Measurements from ENCODE around the gene STPG2.
A peak's percentile ranks its signal among the peaks of the same experiment; 100 is the strongest.
"Not testable (repeated sequence)": the region's sequence is repeated elsewhere in the genome, so short reads cannot be mapped to it uniquely, and the experiment has no call there.

STPG2 gene

DNA sequence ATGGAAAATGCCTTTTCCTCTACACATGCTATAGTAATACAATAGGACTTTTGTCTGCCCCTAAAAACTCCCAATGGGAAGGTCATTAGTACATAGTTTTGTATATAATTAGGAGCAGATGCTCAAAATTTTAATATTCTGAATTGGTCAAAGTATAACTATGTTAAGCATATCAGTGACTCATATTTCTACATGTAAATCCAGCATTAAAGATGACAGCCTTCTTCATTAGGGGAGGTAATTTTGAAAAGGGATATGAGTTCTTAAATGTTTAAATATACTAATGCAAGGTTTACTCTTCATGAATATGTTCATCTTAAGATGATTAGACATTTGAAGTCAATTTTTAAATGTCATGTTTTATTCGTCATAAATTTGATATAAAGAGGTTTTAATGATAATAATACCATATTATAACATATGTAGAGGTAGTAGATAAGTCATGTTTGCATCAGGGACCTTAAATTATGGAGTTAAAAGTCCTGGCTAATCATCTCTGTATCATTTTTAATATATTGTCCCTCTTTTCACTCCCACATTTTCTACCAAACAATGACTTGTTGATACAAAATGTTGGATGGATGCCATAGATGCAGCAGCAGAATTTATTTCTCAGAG is 218.8 kb downstream of the STPG2 start:
- DNase-seq (ENCODE audit: low read depth), result no peak
- TF ChIP-seq, protein P1, sequence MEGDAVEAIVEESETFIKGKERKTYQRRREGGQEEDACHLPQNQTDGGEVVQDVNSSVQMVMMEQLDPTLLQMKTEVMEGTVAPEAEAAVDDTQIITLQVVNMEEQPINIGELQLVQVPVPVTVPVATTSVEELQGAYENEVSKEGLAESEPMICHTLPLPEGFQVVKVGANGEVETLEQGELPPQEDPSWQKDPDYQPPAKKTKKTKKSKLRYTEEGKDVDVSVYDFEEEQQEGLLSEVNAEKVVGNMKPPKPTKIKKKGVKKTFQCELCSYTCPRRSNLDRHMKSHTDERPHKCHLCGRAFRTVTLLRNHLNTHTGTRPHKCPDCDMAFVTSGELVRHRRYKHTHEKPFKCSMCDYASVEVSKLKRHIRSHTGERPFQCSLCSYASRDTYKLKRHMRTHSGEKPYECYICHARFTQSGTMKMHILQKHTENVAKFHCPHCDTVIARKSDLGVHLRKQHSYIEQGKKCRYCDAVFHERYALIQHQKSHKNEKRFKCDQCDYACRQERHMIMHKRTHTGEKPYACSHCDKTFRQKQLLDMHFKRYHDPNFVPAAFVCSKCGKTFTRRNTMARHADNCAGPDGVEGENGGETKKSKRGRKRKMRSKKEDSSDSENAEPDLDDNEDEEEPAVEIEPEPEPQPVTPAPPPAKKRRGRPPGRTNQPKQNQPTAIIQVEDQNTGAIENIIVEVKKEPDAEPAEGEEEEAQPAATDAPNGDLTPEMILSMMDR (IDR thresholded peaks at IDR 0.05; ENCODE audit: control insufficient read depth, extremely low read depth, insufficient read depth), result no peak

DNA sequence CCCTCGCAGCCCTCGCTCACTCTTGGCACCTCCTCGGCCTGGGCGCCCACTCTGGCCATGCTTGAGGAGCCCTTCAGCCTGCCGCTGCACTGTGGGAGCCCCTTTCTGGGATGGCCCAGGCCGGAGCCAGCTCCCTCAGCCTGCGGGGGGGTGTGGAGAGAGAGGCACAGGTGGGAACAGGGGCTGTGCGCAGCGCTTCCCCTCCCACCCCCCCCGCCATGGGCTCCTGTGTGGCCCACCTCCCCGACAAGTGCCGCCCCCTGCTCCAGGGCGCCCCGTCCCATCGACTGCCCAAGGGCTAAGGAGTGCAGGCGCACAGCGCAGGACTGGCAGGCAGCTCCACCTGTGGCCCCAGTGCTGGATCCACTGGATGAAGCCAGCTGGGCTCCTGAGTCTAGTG is 220.2 kb downstream of the STPG2 start:
- TF ChIP-seq, protein P1 (IDR thresholded peaks at IDR 0.05; ENCODE audit: control insufficient read depth, extremely low read depth, insufficient read depth), result no peak
- no peak for DNase-seq (ENCODE audit: low read depth)
- H3K4me3 ChIP-seq (ENCODE audit: low read depth, low read length), result no peak overlapping the region

More for the DNA sequence above, 218.8 kb downstream of the STPG2 start:
- H3K4me3 ChIP-seq (ENCODE audit: low read depth, low read length), result no peak overlapping the region

DNA sequence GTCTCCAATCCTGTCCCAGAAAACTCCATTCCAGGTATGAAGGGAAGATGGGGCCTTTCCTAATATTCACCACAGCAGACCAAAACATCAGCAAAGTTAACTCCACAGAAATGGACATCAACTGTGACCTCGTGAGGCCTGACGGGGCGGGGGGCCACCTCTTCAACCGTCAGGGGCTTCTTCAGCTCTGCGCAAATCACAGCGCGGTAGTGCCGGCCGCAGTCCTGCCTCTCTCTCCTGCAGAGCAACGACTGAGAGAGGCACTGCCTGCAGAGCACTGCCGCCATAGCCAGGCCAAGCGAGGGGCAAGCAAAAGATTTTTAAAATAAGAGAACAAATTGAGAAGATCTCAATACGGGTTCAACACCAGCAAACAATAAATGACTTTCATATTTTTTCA is 226.2 kb downstream of the STPG2 start:
- no peak for DNase-seq (ENCODE audit: low read depth)
- H3K4me3 ChIP-seq (ENCODE audit: low read depth, low read length), result no peak overlapping the region
- TF ChIP-seq, protein P1 (IDR thresholded peaks at IDR 0.05; ENCODE audit: control insufficient read depth, extremely low read depth, insufficient read depth), result no peak

DNA sequence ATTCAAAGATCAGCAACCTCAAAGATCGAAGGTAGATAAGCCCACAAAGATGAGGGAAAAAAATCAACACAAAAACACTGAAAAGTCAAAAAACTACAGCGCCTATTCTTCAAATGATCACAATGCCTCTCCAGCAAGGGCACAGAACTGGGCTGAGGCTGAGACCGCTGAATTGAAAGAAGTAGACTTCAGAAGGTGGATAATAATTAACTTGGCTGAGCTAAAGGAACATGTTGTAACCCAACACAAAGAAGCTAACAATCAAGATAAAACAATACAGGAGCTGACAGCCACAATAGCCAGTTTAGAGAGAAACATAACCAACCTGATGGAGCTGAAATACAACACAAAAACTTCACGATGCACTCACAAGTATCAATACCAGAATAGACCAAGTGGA is 231.1 kb downstream of the STPG2 start:
- no peak overlapping the region for H3K4me3 ChIP-seq (ENCODE audit: low read depth, low read length)
- no peak for DNase-seq (ENCODE audit: low read depth)
- TF ChIP-seq, protein P1 (IDR thresholded peaks at IDR 0.05; ENCODE audit: control insufficient read depth, extremely low read depth, insufficient read depth), result no peak

DNA sequence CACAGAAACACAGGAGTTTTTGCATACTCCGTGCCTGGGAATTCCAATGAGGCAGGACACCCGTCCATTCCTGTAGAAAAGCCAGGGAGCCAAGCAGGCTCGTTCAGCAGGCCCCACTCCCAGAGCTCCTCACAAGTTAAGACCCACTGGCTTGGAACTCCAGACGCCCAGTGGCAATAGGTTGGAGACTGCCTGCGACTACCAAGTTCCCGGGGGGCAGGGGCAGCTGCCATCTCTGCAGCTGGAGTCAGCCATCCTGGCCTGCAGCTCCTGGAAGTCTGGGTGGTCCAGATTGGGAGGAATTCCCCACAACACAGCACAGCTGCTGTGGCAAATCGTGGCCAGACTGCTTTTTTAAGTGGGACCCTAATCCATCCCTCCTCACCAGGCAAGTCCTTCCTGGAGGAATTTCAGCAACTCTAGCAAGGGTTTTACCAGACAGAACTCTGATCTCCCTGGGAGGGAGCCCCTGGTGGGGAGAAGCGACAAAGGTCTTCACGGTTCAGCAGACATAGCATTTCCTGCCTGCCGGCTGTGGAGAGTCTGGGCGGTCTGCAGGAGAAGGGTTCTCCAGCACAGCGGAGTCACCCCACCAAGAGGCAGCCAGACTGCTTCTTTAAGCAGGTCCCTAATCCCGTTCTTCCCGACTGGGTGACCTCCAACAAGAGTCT is 231.9 kb downstream of the STPG2 start:
- TF ChIP-seq, protein P1 (IDR thresholded peaks at IDR 0.05; ENCODE audit: control insufficient read depth, extremely low read depth, insufficient read depth), result no peak
- H3K4me3 ChIP-seq (ENCODE audit: low read depth, low read length), result no peak overlapping the region
- no peak for DNase-seq (ENCODE audit: low read depth)

DNA sequence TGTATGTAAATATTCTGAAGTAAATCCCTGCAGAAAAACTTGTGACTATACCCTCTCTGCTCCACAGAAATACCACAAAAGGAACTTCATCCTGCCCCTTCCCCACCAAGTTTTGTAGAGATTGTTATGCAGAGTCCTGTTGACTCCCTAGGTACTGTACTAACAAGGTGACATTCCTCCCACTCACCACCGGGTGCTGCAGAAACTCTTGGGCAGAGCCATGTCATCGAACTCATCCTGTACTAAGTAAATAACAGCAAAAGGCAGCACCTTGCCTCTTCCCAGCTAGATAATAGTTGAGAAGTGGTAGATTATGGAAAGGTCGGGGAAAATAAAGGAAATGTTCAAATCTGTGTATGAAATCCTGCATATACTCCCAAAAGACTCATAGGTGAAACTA is 233.3 kb downstream of the STPG2 start:
- TF ChIP-seq, protein P1 (IDR thresholded peaks at IDR 0.05; ENCODE audit: control insufficient read depth, extremely low read depth, insufficient read depth), result peak; percentile 26
- DNase-seq (ENCODE audit: low read depth), result peak; percentile 1
- H3K4me3 ChIP-seq (ENCODE audit: low read depth, low read length), result no peak overlapping the region

DNA sequence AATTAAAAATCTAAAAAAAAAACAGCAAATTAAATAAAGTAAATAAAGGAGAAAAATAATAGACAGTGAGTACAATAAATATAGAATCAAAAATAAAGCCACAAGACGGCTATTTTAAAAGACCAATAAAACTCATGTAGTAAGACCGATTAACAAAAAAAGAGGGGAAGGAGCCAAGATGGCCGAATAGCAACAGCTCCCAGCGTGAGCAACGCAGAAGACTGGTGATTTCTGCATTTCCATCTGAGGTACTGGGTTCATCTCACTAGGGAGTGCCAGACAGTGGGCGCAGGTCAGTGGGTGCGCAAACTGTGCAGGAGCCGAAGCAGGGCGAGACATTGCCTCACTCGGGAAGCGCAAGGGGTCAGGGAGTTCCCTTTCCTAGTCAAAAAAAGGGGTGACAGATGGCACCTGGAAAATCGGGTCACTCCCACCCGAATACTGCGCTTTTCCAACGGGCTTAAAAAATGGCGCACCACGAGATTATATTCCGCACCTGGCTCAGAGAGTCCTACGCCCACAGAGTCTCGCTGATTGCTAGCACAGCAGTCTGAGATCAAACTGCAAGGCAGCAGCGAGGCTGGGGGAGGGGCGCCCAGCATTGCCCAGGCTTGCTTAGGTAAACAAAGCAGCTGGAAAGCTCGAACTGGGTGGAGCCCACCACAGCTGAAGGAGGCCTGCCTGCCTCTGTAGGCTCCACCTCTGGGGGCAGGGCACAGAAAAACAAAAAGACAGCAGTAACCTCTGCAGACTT is 239.7 kb downstream of the STPG2 start:
- DNase-seq (ENCODE audit: low read depth), result peak; percentile 38
- not testable (repeated sequence) for H3K4me3 ChIP-seq (ENCODE audit: low read depth, low read length)

Data from LNCaP clone FGC (cell line).